ENCODE data around the gene SNAPIN.

The SNAPIN gene

GRCh38 chr1:153680120-153680403, 21.6 kb downstream of the SNAPIN start:
- TF ChIP-seq FOXP2 (optimal IDR thresholded peaks at IDR 0.05; ENCODE audit: borderline replicate concordance, extremely low read depth, extremely low read length, insufficient read depth) (no peak), TAF1 (IDR thresholded peaks at IDR 0.05; ENCODE audit: borderline replicate concordance, insufficient read depth, low read length) (no peak), SIN3A (IDR thresholded peaks at IDR 0.05; ENCODE audit: borderline replicate concordance, insufficient read depth, low read length) (no peak), REST (IDR thresholded peaks at IDR 0.05; ENCODE audit: insufficient read depth in 1 of 2, low read depth in 2 of 2, low read length in 2 of 2) (no peak), POLR2AphosphoS5 (IDR thresholded peaks at IDR 0.05; ENCODE audit: low read depth, low read length) (no peak)

- TF ChIP-seq FOXP2 (optimal IDR thresholded peaks at IDR 0.05; ENCODE audit: borderline replicate concordance, extremely low read depth, extremely low read length, insufficient read depth) = no peak
- no peak for TF ChIP-seq POLR2AphosphoS5 (IDR thresholded peaks at IDR 0.05; ENCODE audit: low read depth, low read length)
- no peak for TF ChIP-seq TAF1 (IDR thresholded peaks at IDR 0.05; ENCODE audit: borderline replicate concordance, insufficient read depth, low read length)
- no peak for TF ChIP-seq SIN3A (IDR thresholded peaks at IDR 0.05; ENCODE audit: borderline replicate concordance, insufficient read depth, low read length)
- TF ChIP-seq REST (IDR thresholded peaks at IDR 0.05; ENCODE audit: insufficient read depth in 1 of 2, low read depth in 2 of 2, low read length in 2 of 2) = no peak
Observed at GRCh38 chr1:153682730-153683129, 24.2 kb downstream of the SNAPIN start.

- TF ChIP-seq FOXP2 (optimal IDR thresholded peaks at IDR 0.05; ENCODE audit: borderline replicate concordance, extremely low read depth, extremely low read length, insufficient read depth) = no peak
- no peak for TF ChIP-seq POLR2AphosphoS5 (IDR thresholded peaks at IDR 0.05; ENCODE audit: low read depth, low read length)
- no peak for TF ChIP-seq SIN3A (IDR thresholded peaks at IDR 0.05; ENCODE audit: borderline replicate concordance, insufficient read depth, low read length)
- TF ChIP-seq REST (IDR thresholded peaks at IDR 0.05; ENCODE audit: insufficient read depth in 1 of 2, low read depth in 2 of 2, low read length in 2 of 2) = no peak
- no peak for TF ChIP-seq TAF1 (IDR thresholded peaks at IDR 0.05; ENCODE audit: borderline replicate concordance, insufficient read depth, low read length)
Observed at GRCh38 chr1:153683854-153684253, 25.4 kb downstream of the SNAPIN start.

- no peak for TF ChIP-seq FOXP2 (optimal IDR thresholded peaks at IDR 0.05; ENCODE audit: borderline replicate concordance, extremely low read depth, extremely low read length, insufficient read depth)
- TF ChIP-seq REST (IDR thresholded peaks at IDR 0.05; ENCODE audit: insufficient read depth in 1 of 2, low read depth in 2 of 2, low read length in 2 of 2) = no peak
- TF ChIP-seq TAF1 (IDR thresholded peaks at IDR 0.05; ENCODE audit: borderline replicate concordance, insufficient read depth, low read length) = no peak
- no peak for TF ChIP-seq POLR2AphosphoS5 (IDR thresholded peaks at IDR 0.05; ENCODE audit: low read depth, low read length)
- no peak for TF ChIP-seq SIN3A (IDR thresholded peaks at IDR 0.05; ENCODE audit: borderline replicate concordance, insufficient read depth, low read length)
Observed at GRCh38 chr1:153684892-153685291, 26.4 kb downstream of the SNAPIN start.
